ENCODE data around the gene TFEC.

TFEC gene

GRCh38 chr7:115889669-115889984 lies 140.9 kb downstream of the TFEC start:
- Histone ChIP-seq H3K27ac (ENCODE audit: low read depth, low read length) (no peak overlapping the region), H3K36me3 (ENCODE audit: control insufficient read depth, insufficient read depth, low read length) (no peaks in the 10 kb centered on the region), H3K27me3 (ENCODE audit: control insufficient read depth, insufficient read depth, low read length) (no peaks in the 10 kb centered on the region), H3K9ac (ENCODE audit: low read length) (no peak overlapping the region), H3K4me1 (ENCODE audit: control insufficient read depth, insufficient read depth, low read length) (no peaks in the 10 kb centered on the region), H3K4me3 (ENCODE audit: low read length) (no peak overlapping the region)

GRCh38 chr7:115888981-115889668 lies 141.4 kb downstream of the TFEC start:
- no peaks in the 10 kb centered on the region for H3K36me3 ChIP-seq (ENCODE audit: control insufficient read depth, insufficient read depth, low read length)
- H3K27me3 ChIP-seq (ENCODE audit: control insufficient read depth, insufficient read depth, low read length) = no peaks in the 10 kb centered on the region
- no peak overlapping the region for H3K27ac ChIP-seq (ENCODE audit: low read depth, low read length)
- H3K4me1 ChIP-seq (ENCODE audit: control insufficient read depth, insufficient read depth, low read length) = no peaks in the 10 kb centered on the region
- no peak overlapping the region for H3K9ac ChIP-seq (ENCODE audit: low read length)
- no peak overlapping the region for H3K4me3 ChIP-seq (ENCODE audit: low read length)

- no peak overlapping the region for H3K9ac ChIP-seq (ENCODE audit: low read length)
Observed at GRCh38 chr7:115885550-115885949, 145.0 kb downstream of the TFEC start.

More at GRCh38 chr7:115885550-115885949, 145.0 kb downstream of the TFEC start:
- Histone ChIP-seq H3K4me1 (ENCODE audit: control insufficient read depth, insufficient read depth, low read length) (no peaks in the 10 kb centered on the region), H3K36me3 (ENCODE audit: control insufficient read depth, insufficient read depth, low read length) (no peaks in the 10 kb centered on the region), H3K4me3 (ENCODE audit: low read length) (no peak overlapping the region), H3K27ac (ENCODE audit: low read depth, low read length) (no peak overlapping the region), H3K27me3 (ENCODE audit: control insufficient read depth, insufficient read depth, low read length) (no peaks in the 10 kb centered on the region)
